HepG2 (cell line): ENCODE data around the gene AKAP6. TPM values are rescaled to one million over a fixed set of nuclear protein-coding genes. Genes with fewer than 3 reads are reported as not detected.

Source experiments
- ATAC-seq: fragments of 200-7000 bp; cut with Tn5 transposase; 3 replicates; pipeline ENCODE4 v1.9.1; 2020; ENCODE audit warnings: mild to moderate bottlenecking, moderate library complexity
- BruUV-seq: library from RNA; stranded (reverse); fragments of 400-500 nt; replicated peaks from 2 replicates; lab custom pipeline; 2021; lab: Mats Ljungman, UMichigan
- CTCF ChIA-PET: fragments of 300-600 bp; formaldehyde crosslinking; extraction: SDS; loops from one replicate; lab custom pipeline; 2021; ENCODE audit warnings: low total read pairs, inconsistent platforms, low intra/inter-chr PET ratio; lab: Yijun Ruan, JAX
- POLR2A ChIA-PET: fragments of 350-600 bp; sonication (Branson Sonifier 250); formaldehyde crosslinking; loops from one replicate; lab custom pipeline; 2020; ENCODE audit warnings: antibody characterized with exemption, inconsistent platforms; lab: Yijun Ruan, JAX
- DNase-seq: peaks from one replicate; pipeline ENCODE4 v3.0.0-alpha.2; 2015; ENCODE audit warnings: low spot score
- FAIRE-seq: peaks from 3 replicates; lab custom pipeline; 2011; peaks lifted over from hg19 to GRCh38; lab: Jason Lieb, UNC
- H2AFZ ChIP-seq: one replicate; pipeline ENCODE4 v1.6.1; 2011; ENCODE audit warnings: low read length, inconsistent platforms
- H3K27ac ChIP-seq: fragments of 300-600 bp; 3 replicates; pipeline ENCODE4 v1.8.0; 2011; ENCODE audit warnings: mixed run types, mild to moderate bottlenecking, mixed read lengths, low read length, inconsistent platforms; ENCODE audit not compliant: insufficient read depth; ENCODE audit errors: extremely low read length
- H3K27me3 ChIP-seq, 2 experiments: fragments of 200-600 bp in 1 of 2; 2 replicates in 1 of 2; 3 replicates in 1 of 2; pipeline versions ENCODE4 v1.6.0 to v1.8.0; 2011; ENCODE audit warnings: low read length in 2 of 2, mild to moderate bottlenecking in 2 of 2, moderate library complexity in 2 of 2, inconsistent platforms in 1 of 2; ENCODE audit not compliant: insufficient read depth in 2 of 2, control insufficient read depth in 1 of 2
- H3K36me3 ChIP-seq, 2 experiments: fragments of 200-600 bp in 1 of 2; replicated peaks in 1 of 2; 2 replicates in 1 of 2; 3 replicates in 1 of 2; pipeline versions ENCODE4 v1.5.1 to v1.8.0; 2011; ENCODE audit warnings: low read length in 2 of 2, inconsistent platforms in 1 of 2; ENCODE audit not compliant: insufficient read depth in 2 of 2, control insufficient read depth in 1 of 2
- H3K4me1 ChIP-seq: 2 replicates; pipeline ENCODE4 v1.5.1; 2012; ENCODE audit warnings: low read length, inconsistent platforms; ENCODE audit not compliant: insufficient read depth
- H3K4me2 ChIP-seq: 2 replicates; pipeline ENCODE4 v1.6.0; 2011; ENCODE audit warnings: low read depth, low read length, inconsistent platforms
- H3K4me3 ChIP-seq, 3 experiments: fragments of 200-600 bp in 1 of 3; sonication (generic), shearing (Covaris generic) in 1 of 3; replicated peaks in 1 of 3; 2 replicates each; pipeline ENCODE4 v1.5.1; 2011 to 2016; ENCODE audit warnings: low read length in 3 of 3, inconsistent platforms in 2 of 3, low read depth in 2 of 3, mild to moderate bottlenecking in 2 of 3, control low read depth in 1 of 3, mixed read lengths in 1 of 3; ENCODE audit not compliant: insufficient read depth in 1 of 3
- H3K79me2 ChIP-seq: one replicate; pipeline ENCODE4 v1.6.1; 2011; ENCODE audit warnings: low read length, inconsistent platforms; ENCODE audit not compliant: insufficient read depth
- H3K9ac ChIP-seq: 2 replicates; pipeline ENCODE4 v1.6.0; 2011; ENCODE audit warnings: mild to moderate bottlenecking, low read depth, low read length, inconsistent platforms; ENCODE audit not compliant: insufficient read depth
- H3K9me3 ChIP-seq: 2 replicates; pipeline ENCODE4 v1.5.1; 2012; ENCODE audit warnings: mild to moderate bottlenecking, low read length
- H4K20me1 ChIP-seq: 2 replicates; pipeline ENCODE4 v1.6.0; 2011; ENCODE audit warnings: inconsistent platforms, mild to moderate bottlenecking, low read length, moderate library complexity; ENCODE audit not compliant: insufficient read depth
- CEBPB ChIP-seq: IDR thresholded peaks from 2 replicates; pipeline ENCODE4 v1.6.1; 2011; ENCODE audit warnings: low read depth, low read length, improper control_type of control experiment, borderline replicate concordance
- FOSL2 ChIP-seq: sonication (generic); formaldehyde crosslinking; IDR thresholded peaks from 2 replicates; pipeline ENCODE4 v1.4.0; 2020; ENCODE audit warnings: missing genetic modification reagents
- HMGA1 ChIP-seq: sonication (generic); formaldehyde crosslinking; conservative IDR thresholded peaks from 2 replicates; pipeline ENCODE4 v1.4.0; 2020; ENCODE audit warnings: missing genetic modification reagents
- MAF1 ChIP-seq: sonication (generic); formaldehyde crosslinking; IDR thresholded peaks from 2 replicates; pipeline ENCODE4 v1.5.0; 2020; ENCODE audit warnings: missing genetic modification reagents, borderline replicate concordance
- MIXL1 ChIP-seq: IDR thresholded peaks from 2 replicates; pipeline ENCODE4 v1.6.1; 2016
- MTA3 ChIP-seq: sonication (generic); formaldehyde crosslinking; IDR thresholded peaks from 2 replicates; pipeline ENCODE4 v1.4.0; 2020; ENCODE audit warnings: missing genetic modification reagents
- RCOR2 ChIP-seq: IDR thresholded peaks from 2 replicates; pipeline ENCODE4 v1.6.1; 2016; ENCODE audit warnings: missing biosample characterization, missing genetic modification reagents
- SRY ChIP-seq: sonication (generic); formaldehyde crosslinking; IDR thresholded peaks from 2 replicates; pipeline ENCODE4 v1.8.0; 2022; ENCODE audit warnings: mild to moderate bottlenecking, missing genetic modification reagents
- YEATS2 ChIP-seq: sonication (generic); formaldehyde crosslinking; IDR thresholded peaks from 2 replicates; pipeline ENCODE4 v1.4.0; 2020; ENCODE audit warnings: missing genetic modification reagents, borderline replicate concordance
- WGBS: methylation state at CpG from one replicate; pipeline ENCODE4 v1.1.6; 2017; ENCODE audit warnings: low lambda C conversion rate; 5-methylcytosine and 5-hydroxymethylcytosine counted together
- in situ Hi-C: cut with HindIII; loops from 2 replicates; pipeline ENCODE4 v1.10.0; 2017; ENCODE audit warnings: low pct_unique_long_range_greater_than_20kb; ENCODE audit not compliant: extremely low pct_ligation_motif_present
- intact Hi-C: fragments of 100-400 bp; cut with micrococcal nuclease; formaldehyde crosslinking; loops from one replicate; pipeline ENCODE4 v1.10.0; 2022; ENCODE audit not compliant: unreplicated experiment
- polyA plus RNA-seq, 8 experiments: library from polyadenylated mRNA; depleted of rRNA in 3 of 8; stranded (reverse) in 7 of 8; unstranded in 1 of 8; fragments of >200 nt; fragmentation: Illumina TruSeq in 4 of 8; extraction: Trizol in 4 of 8; gene quantifications; 2 replicates each; pipeline versions ENCODE4 v1.2.1 to v1.2.3, GENCODE V29; 2011 to 2016; ENCODE audit warnings: low read depth in 4 of 8, missing spikeins in 1 of 8, mixed read lengths in 1 of 8; ENCODE audit not compliant: insufficient read depth in 1 of 8
- total RNA-seq, 5 experiments: library from RNA; depleted of rRNA; stranded (reverse); fragments of >200 nt; fragmentation: Illumina TruSeq; extraction: Trizol; gene quantifications; 2 replicates each; pipeline ENCODE4 v1.2.3, GENCODE V29; 2016; ENCODE audit warnings: low read depth in 1 of 5
- TF ChIP-seq, protein P1 (sequence below): sonication (generic); formaldehyde crosslinking; IDR thresholded peaks from 2 replicates; pipeline ENCODE4 v1.4.0; 2020; ENCODE audit warnings: missing genetic modification reagents
- TF ChIP-seq, protein P2 (sequence below): sonication (generic); formaldehyde crosslinking; IDR thresholded peaks from 2 replicates; pipeline ENCODE4 v1.5.0; 2020; ENCODE audit warnings: missing genetic modification reagents, mild to moderate bottlenecking, borderline replicate concordance
- TF ChIP-seq, protein P3 (sequence below): sonication (generic); formaldehyde crosslinking; IDR thresholded peaks from 2 replicates; pipeline ENCODE4 v1.5.1; 2020; ENCODE audit warnings: mild to moderate bottlenecking, missing genetic modification reagents, borderline replicate concordance
- TF ChIP-seq, protein P4 (sequence below): sonication (generic); formaldehyde crosslinking; IDR thresholded peaks from 2 replicates; pipeline ENCODE4 v1.8.0; 2022; ENCODE audit warnings: low read depth, missing genetic modification reagents

The AKAP6 gene
- total and polyA plus RNA-seq, 2 of the 13 experiments (the other 11 are each of a cell fraction or from before 2014, with no cell fraction given): 1.4 TPM

DNA sequence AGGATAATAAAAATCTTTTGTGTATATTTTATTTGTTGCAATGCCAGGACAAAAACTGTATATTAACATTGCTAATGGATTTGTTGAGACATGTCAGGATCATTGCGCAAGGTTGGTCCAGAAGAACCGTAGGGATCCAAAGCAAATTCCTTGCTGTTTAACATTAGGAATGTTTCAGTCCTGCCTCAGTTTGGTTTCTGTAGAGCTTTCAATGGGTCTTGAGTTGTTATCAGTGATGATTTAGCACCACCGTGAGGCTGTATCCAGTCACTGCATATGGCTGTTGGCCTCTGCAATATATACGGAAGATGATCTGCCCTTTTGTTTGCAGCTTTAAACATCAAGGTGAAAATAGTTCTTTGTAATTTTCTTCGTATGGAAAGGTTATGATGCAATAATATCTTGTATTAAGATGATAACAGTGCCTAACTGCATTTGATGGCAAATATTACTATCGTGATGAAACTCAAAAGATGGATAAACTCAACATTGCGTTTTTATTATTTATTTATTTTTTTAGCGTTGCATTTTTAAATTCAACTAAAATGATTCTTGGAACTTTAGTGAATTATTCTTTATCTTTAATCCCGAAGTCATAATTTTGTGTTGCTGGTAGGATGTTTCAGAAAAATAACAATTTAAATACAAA, 231.2 kb downstream of the AKAP6 start:
- H2AFZ ChIP-seq: no peak overlapping the region
- no peaks in the 10 kb centered on the region for H3K79me2 ChIP-seq
- intact Hi-C loops (loop anchor here (1.0 to 10.0 kb wide), 7 partner anchors 91 to 1050 kb away; partner anchors contain the start of genes RNU6-7 and RNU6-8), in situ Hi-C loops (loop anchor here (5.0 kb wide), 1 partner anchor 483 kb away; the partner anchor contains the start of gene ARHGAP5)
- POLR2A ChIA-PET: no interaction called here
- no peak overlapping the region for H3K4me3 ChIP-seq
- no peaks in the 10 kb centered on the region for H3K36me3 ChIP-seq
- 3% methylated on average over 9 of the region's 9 CpGs for WGBS
- ATAC-seq: peak; percentile 98
- BruUV-seq: no TSS peak
- no peak overlapping the region for H3K9ac ChIP-seq
- DNase-seq: peak; percentile 82
- H3K4me2 ChIP-seq: no peak overlapping the region
- no peaks in the 10 kb centered on the region for H3K4me1 ChIP-seq
- no peaks in the 10 kb centered on the region for H3K27me3 ChIP-seq
- no peaks in the 10 kb centered on the region for H4K20me1 ChIP-seq
- FAIRE-seq: peak; percentile 93
- H3K27ac ChIP-seq: no peak overlapping the region
- CTCF ChIA-PET: interaction anchor here (0.7 to 2.7 kb wide), 6 partner anchors 305 to 1050 kb away, joined by 3 to 10 read pairs (median 6); no protein-coding TSS in a partner anchor
- H3K9me3 ChIP-seq: no peaks in the 10 kb centered on the region
- TF ChIP-seq HMGA1 (CRISPR knock-in tag): no peak
- peak; percentile 81 for TF ChIP-seq MIXL1 (CRISPR knock-in tag)
- TF ChIP-seq, protein P1, sequence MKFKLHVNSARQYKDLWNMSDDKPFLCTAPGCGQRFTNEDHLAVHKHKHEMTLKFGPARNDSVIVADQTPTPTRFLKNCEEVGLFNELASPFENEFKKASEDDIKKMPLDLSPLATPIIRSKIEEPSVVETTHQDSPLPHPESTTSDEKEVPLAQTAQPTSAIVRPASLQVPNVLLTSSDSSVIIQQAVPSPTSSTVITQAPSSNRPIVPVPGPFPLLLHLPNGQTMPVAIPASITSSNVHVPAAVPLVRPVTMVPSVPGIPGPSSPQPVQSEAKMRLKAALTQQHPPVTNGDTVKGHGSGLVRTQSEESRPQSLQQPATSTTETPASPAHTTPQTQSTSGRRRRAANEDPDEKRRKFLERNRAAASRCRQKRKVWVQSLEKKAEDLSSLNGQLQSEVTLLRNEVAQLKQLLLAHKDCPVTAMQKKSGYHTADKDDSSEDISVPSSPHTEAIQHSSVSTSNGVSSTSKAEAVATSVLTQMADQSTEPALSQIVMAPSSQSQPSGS (CRISPR knock-in tag): no peak
- peak; percentile 88 for TF ChIP-seq CEBPB
- no peak for TF ChIP-seq RCOR2 (CRISPR knock-in tag)
- TF ChIP-seq, protein P2, sequence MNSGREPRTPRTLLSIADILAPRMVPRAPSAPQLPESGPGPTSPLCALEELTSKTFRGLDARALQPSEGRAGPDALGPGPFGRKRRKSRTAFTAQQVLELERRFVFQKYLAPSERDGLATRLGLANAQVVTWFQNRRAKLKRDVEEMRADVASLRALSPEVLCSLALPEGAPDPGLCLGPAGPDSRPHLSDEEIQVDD (CRISPR knock-in tag): no peak
- TF ChIP-seq MAF1 (CRISPR knock-in tag): no peak
- TF ChIP-seq FOSL2 (CRISPR knock-in tag): no peak
- TF ChIP-seq YEATS2: peak; percentile 41; the same call in 1 of the 2 replicates
- TF ChIP-seq, protein P3, sequence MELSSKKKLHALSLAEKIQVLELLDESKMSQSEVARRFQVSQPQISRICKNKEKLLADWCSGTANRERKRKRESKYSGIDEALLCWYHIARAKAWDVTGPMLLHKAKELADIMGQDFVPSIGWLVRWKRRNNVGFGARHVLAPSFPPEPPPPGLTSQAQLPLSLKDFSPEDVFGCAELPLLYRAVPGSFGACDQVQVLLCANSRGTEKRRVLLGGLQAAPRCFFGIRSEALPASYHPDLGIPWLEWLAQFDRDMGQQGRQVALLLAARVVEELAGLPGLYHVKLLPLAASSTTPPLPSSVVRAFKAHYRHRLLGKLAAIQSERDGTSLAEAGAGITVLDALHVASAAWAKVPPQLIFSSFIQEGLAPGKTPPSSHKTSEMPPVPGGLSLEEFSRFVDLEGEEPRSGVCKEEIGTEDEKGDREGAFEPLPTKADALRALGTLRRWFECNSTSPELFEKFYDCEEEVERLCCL: no peak
- TF ChIP-seq MTA3 (CRISPR knock-in tag): no peak
- TF ChIP-seq SRY (CRISPR knock-in tag): no peak
- TF ChIP-seq, protein P4, sequence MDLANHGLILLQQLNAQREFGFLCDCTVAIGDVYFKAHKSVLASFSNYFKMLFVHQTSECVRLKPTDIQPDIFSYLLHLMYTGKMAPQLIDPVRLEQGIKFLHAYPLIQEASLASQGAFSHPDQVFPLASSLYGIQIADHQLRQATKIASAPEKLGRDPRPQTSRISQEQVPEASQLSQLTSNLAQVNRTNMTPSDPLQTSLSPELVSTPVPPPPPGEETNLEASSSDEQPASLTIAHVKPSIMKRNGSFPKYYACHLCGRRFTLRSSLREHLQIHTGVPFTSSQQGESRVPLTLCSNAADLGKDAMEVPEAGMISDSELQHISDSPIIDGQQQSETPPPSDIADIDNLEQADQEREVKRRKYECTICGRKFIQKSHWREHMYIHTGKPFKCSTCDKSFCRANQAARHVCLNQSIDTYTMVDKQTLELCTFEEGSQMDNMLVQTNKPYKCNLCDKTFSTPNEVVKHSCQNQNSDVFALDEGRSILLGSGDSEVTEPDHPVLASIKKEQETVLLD (CRISPR knock-in tag): no peak
